ENCODE results near the gene UNG. TPM values are rescaled to one million over a fixed set of nuclear protein-coding genes. Genes with fewer than 3 reads are reported as not detected.
"Not testable (repeated sequence)": the region's sequence is repeated elsewhere in the genome, so short reads cannot be mapped to it uniquely, and the experiment has no call there.

UNG gene
- total RNA-seq, 1 donor from 2014 or later, result 17.2 TPM

GRCh38 chr12:109120095-109120494 is 22.7 kb downstream of the UNG start:
- DNase-seq (ENCODE audit: low spot score) (no peak), ATAC-seq (no peak)

GRCh38 chr12:109120557-109120956 is 23.2 kb downstream of the UNG start:
- ATAC-seq (no peak), DNase-seq (ENCODE audit: low spot score) (no peak)

DNA sequence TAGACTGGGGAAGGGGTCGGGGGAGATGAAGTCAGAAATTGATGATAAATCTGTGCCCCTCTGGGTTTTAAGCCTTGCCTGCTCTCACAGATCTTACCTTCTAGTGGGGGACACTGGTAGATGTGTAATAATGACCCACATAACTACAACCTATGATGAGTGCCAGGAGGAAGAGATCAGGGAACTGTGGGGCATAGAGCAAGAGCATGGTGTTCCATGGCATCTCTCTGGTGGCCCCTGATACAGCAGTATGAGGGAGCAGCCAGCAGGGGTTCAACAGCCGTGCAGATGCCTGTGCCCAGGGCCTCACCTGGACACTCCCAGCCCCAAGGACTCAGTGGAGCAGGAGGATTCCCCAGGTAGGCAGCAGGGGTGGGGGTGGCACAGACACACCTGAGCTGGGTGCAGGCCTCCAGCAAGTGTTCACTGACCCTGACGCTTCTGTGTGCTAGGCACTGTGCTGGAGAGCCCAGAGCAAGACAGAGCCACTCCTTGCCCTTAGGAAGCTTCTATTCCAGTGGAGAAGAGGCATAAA is 24.0 kb downstream of the UNG start:
- no peak for DNase-seq (ENCODE audit: low spot score)
- ATAC-seq, result peak; percentile 69

DNA sequence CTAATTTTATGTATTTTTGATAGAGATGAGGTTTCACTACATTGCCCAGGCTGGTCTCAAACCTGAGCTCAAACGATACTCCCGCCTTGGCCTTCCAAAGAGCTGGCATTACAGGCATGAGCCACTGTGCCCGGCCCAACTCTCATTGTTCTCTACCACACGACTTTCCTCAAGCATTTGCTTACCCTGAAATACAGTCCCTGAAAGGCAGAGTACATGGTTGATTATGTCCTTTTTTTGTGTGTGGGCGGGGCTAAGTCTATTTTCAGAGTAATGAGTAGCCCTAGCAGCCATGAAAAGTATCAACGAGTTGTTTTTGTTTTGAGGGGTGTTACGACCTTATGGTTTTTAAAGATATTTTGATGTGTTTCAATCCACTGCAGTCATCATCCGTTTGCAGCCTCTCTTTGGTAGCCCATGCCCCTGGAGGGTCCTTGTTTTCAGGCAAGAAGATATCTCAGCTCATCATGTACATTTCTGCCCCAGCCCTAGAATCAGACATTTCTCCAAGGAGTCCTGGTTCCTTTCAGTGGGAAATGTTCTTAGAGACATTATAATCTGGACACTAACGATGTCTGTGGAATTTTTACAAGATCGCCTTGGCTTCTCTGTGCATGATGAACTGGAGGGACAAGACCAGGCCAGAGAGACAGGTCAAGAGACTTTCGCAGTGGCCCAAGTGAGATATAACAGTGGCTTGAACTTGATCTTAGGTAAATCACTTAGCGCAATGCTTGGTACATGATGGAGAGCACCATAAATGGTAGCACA is 27.7 kb downstream of the UNG start:
- ATAC-seq, result no peak
- DNase-seq (ENCODE audit: low spot score), result no peak

- ATAC-seq, result no peak
Measured at GRCh38 chr12:109125791-109126190, 28.4 kb downstream of the UNG start.

GRCh38 chr12:109126784-109127183 is 29.4 kb downstream of the UNG start:
- DNase-seq (ENCODE audit: low spot score) (no peak), ATAC-seq (peak; percentile 35)

More at GRCh38 chr12:109125791-109126190, 28.4 kb downstream of the UNG start:
- no peak for DNase-seq (ENCODE audit: low spot score)

DNA sequence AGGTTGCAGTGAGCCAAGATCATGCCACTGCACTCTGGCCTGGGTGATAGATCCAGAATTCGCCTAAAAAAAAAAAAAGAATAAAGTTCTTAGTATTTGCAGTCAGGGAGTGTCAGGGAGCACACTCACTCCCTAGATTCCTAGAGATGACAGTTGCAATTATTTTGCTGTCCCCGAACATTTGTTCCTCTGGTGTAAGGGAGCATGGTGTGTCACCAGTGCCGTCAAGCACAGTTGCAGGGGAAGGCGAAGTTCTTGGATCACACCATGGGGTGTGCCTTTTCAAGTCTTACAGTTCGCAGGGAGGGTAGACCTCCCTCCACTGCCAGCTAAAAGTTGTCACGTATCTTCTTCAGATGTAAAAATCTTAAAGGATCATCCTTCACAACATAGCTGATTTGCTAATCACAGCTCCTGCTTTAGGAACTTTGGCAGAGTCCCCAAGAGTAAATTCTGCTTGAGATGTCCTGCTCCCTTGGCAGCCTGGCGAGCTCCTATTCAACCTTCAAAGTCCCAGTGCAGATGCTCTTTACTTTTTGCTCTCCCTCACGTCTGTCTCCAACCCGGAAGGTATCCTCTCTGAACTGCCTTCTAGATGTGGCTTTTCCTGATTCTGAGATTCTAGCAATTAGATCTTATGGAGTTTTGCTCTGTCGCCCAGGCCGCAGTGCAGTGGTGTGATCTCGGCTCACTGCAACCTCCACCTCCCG is 30.3 kb downstream of the UNG start:
- no peak for DNase-seq (ENCODE audit: low spot score)
- no peak for ATAC-seq

- peak; percentile 38 for ATAC-seq
- DNase-seq (ENCODE audit: low spot score), result peak; percentile 91
Measured at GRCh38 chr12:109130297-109131153, 33.1 kb downstream of the UNG start.

- ATAC-seq, result peak; percentile 71
- peak; percentile 93 for DNase-seq (ENCODE audit: low spot score)
Measured at GRCh38 chr12:109131154-109132050, 34.0 kb downstream of the UNG start.

DNA sequence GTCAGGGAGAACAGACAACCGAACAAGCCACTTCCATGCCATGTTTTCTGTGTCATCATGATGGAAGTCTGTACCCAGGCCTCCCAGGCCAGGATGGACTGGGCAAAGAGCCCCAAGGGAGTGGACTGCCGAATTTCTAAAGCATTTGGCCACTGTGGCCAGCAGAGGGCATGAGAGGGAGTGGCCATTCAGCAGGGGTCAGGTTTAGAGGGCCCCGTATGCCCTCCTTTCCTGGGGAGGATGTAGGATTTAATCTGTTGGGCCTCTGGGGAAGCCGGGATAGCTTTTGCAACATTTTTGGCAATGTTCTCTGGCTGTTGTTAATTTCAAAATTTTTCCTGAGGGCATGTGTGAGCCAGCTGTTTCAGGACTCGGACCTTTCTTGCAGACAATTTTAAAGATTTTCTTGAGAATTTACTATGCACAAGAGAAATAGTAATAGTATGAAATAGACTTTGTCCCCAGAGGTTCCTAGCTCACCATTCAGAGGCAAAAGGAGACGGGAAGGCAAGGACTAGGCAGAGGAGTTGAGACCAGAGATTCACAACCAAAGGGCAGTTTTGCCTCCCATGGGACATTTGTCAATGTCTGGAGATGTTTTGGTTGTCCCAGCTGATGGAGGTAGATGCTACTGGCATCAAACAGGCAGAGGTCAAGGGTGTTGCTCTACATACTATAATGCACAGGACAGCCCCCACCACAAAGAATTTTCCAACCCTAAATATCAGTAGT is 37.0 kb downstream of the UNG start:
- ATAC-seq, result peak; percentile 68
- peak; percentile 92 for DNase-seq (ENCODE audit: low spot score)

DNA sequence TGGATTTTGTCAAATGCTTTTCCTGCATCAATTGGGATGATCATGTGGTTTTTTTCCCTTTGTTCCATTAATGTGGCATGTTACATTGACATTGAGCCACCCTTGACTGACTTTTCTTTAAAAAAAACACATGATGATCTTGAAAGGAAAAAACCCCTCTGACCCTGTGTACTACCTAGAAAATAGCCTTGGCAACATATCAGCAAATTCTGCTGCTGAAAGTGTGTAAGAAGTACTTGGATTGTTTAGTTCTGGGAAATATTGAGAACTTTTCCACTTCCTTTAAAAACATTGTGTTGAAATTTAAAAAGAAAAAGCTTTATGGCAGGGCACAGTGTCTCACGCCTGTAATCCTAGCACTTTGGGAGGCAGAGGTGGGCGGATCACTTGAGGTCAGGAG is 39.7 kb downstream of the UNG start:
- no peak for ATAC-seq
- DNase-seq (ENCODE audit: low spot score), result no peak

- ATAC-seq, result no peak
- no peak for DNase-seq (ENCODE audit: low spot score)
Measured at GRCh38 chr12:109139360-109139759, 42.0 kb downstream of the UNG start.

GRCh38 chr12:109139791-109140190 is 42.4 kb downstream of the UNG start:
- DNase-seq (ENCODE audit: low spot score) (no peak), ATAC-seq (no peak)

GRCh38 chr12:109140560-109140959 is 43.2 kb downstream of the UNG start:
- DNase-seq (ENCODE audit: low spot score) (no peak), ATAC-seq (peak; percentile 49)

DNA sequence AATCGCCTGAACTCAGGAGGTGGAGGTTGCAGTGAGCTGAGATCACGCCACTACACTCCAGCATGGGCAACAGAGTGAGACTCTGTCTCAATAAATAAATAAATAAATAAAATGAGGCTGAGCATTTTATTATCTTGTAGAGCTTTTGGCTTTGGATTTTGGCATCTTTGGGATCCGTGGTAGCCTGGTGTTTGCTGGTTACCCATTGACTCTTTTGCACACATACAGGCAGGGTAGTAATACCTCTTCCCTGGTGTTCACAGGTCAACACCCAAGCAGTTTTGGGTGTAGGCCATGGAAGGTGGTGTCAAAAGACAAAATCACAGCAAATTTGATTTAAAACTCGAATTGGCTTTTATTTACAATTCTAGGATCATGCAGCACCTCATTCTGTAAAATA is 46.8 kb downstream of the UNG start:
- DNase-seq (ENCODE audit: low spot score) (peak; percentile 82), ATAC-seq (peak; percentile 72)

DNA sequence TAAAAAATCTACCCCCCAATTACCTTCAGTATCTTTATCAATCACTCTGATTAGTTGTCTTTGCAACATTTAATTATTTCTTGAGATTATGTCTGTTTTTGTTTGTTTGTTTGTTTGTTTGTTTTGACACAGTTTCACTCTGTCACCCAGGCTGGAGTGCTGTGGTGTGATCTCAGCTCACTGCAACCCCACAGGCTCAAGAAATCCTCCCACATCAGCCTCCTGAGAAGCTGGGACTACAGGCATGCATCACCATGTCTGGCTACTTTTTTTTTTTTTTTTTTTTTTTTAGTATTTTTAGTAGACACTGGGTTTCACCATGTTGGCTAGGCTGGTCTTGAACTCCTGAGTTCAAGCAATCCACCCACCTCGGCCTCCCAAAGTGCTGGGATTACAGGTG is 49.7 kb downstream of the UNG start:
- DNase-seq (ENCODE audit: low spot score); ATAC-seq: not testable (repeated sequence)

GRCh38 chr12:109147954-109148353 is 50.6 kb downstream of the UNG start:
- DNase-seq (ENCODE audit: low spot score), result peak; percentile 82

GRCh38 chr12:109150124-109150640 is 52.8 kb downstream of the UNG start:
- DNase-seq (ENCODE audit: low spot score) (no peak), ATAC-seq (no peak)

More at GRCh38 chr12:109147954-109148353, 50.6 kb downstream of the UNG start:
- ATAC-seq, result peak; percentile 63

- DNase-seq (ENCODE audit: low spot score) (no peak), ATAC-seq (no peak)
Measured at GRCh38 chr12:109151457-109151856, 54.1 kb downstream of the UNG start.

All from left lobe of liver (tissue), 2 donors.